Neural progenitor cell (in vitro differentiated cells): ENCODE data around the gene KEL. TPM values are rescaled to one million over a fixed set of nuclear protein-coding genes. Genes with fewer than 3 reads are reported as not detected.

Experiments used
- DNase-seq: peaks from one replicate; pipeline ENCODE4 v3.0.0-alpha.2; 2016; ENCODE audit warnings: low spot score
- H2AFZ ChIP-seq: fragments of 200-600 bp; sonication (generic); replicated peaks from 2 replicates; pipeline ENCODE4 v1.6.1; 2016; ENCODE audit warnings: antibody characterized with exemption
- H3F3A ChIP-seq: fragments of 200-600 bp; sonication (generic); 2 replicates; pipeline ENCODE4 v1.6.1; 2016; ENCODE audit warnings: antibody characterized with exemption, low read depth
- H3K27ac ChIP-seq: fragments of 200-600 bp; sonication (generic); 2 replicates; pipeline ENCODE4 v1.5.1; 2016; ENCODE audit warnings: mild to moderate bottlenecking
- H3K27me3 ChIP-seq: fragments of 200-600 bp; sonication (generic); 2 replicates; pipeline ENCODE4 v1.6.1; 2016; ENCODE audit warnings: mild to moderate bottlenecking, moderate library complexity
- H3K36me3 ChIP-seq: fragments of 200-600 bp; sonication (generic); 2 replicates; pipeline ENCODE4 v1.5.1; 2016
- H3K4me1 ChIP-seq: fragments of 200-600 bp; sonication (generic); 2 replicates; pipeline ENCODE4 v1.6.1; 2016; ENCODE audit warnings: mixed run types
- H3K4me2 ChIP-seq: fragments of 200-600 bp; sonication (generic); 2 replicates; pipeline ENCODE4 v1.6.1; 2016
- H3K4me3 ChIP-seq: fragments of 200-600 bp; sonication (generic); 2 replicates; pipeline ENCODE4 v1.5.1; 2016
- H3K79me2 ChIP-seq: fragments of 200-600 bp; sonication (generic); 2 replicates; pipeline ENCODE4 v1.6.1; 2016; ENCODE audit warnings: low read depth
- H3K9ac ChIP-seq: fragments of 200-600 bp; sonication (generic); 2 replicates; pipeline ENCODE4 v1.6.1; 2016
- H3K9me3 ChIP-seq: fragments of 200-600 bp; sonication (generic); 2 replicates; pipeline ENCODE4 v1.5.1; 2016; ENCODE audit warnings: low read depth
- H4K20me1 ChIP-seq: fragments of 200-600 bp; sonication (generic); 2 replicates; pipeline ENCODE4 v1.6.1; 2016; ENCODE audit warnings: low read depth
- H3K27ac Mint-ChIP-seq: 3 replicates; pipeline ENCODE4 v1.8.0; 2021; ENCODE audit warnings: mixed read lengths
- H3K27me3 Mint-ChIP-seq: 2 replicates; pipeline ENCODE4 v1.8.0; 2022; ENCODE audit warnings: low read depth, mild to moderate bottlenecking, inconsistent platforms, moderate library complexity, mixed read lengths; ENCODE audit not compliant: insufficient read depth
- H3K36me3 Mint-ChIP-seq: 3 replicates; pipeline ENCODE4 v1.8.0; 2021; ENCODE audit warnings: mixed read lengths
- H3K4me1 Mint-ChIP-seq: 3 replicates; pipeline ENCODE4 v1.8.0; 2021; ENCODE audit warnings: mixed read lengths
- H3K4me3 Mint-ChIP-seq: 3 replicates; pipeline ENCODE4 v1.8.0; 2021; ENCODE audit warnings: mild to moderate bottlenecking, moderate library complexity, mixed read lengths
- H3K9me3 Mint-ChIP-seq: 3 replicates; pipeline ENCODE4 v1.8.0; 2020; ENCODE audit warnings: mixed read lengths
- CTCF ChIP-seq: fragments of 200-600 bp; sonication (generic); IDR thresholded peaks from 2 replicates; pipeline ENCODE4 v1.5.1; 2017; ENCODE audit warnings: antibody characterized with exemption, mild to moderate bottlenecking
- EZH2 ChIP-seq: fragments of 200-600 bp; sonication (generic); IDR thresholded peaks from 2 replicates; pipeline ENCODE4 v1.6.1; 2017; ENCODE audit warnings: antibody characterized with exemption, mild to moderate bottlenecking, moderate library complexity
- EZH2phosphoT487 ChIP-seq: fragments of 200-600 bp; sonication (generic); IDR thresholded peaks from 2 replicates; pipeline ENCODE4 v1.6.1; 2017; ENCODE audit warnings: antibody characterized with exemption
- total RNA-seq: library from RNA; depleted of rRNA; stranded (reverse); fragments of >200 nt; gene quantifications from 2 replicates; pipeline ENCODE4 v1.2.3, GENCODE V29; 2015; ENCODE audit warnings: low replicate concordance

KEL gene
- total RNA-seq: 2.0 TPM in 1 of 2 replicates, not detected in the other

GRCh38 chr7:142961973-142962926 lies at the start of gene KEL:
Gene KEL, minus strand, starts transcription at chr7:142962363. Its CDS starts 157 bp downstream, at chr7:142962206.
- H3K27ac ChIP-seq: no peak within 1 kb of the TSS
- no peak within 1 kb of the TSS for H2AFZ ChIP-seq
- no peak within 1 kb of the TSS for H3K4me3 ChIP-seq
- H3F3A ChIP-seq: peaks cover 4% of the 10 kb centered on the region
- Mint-ChIP-seq H3K27ac (no peak within 1 kb of the TSS), H3K36me3 (no peaks in the 10 kb centered on the region), H3K27me3 (peaks cover 4% of the 10 kb centered on the region), H3K4me1 (peaks cover 17% of the 10 kb centered on the region), H3K9me3 (no peaks in the 10 kb centered on the region), H3K4me3 (no peak within 1 kb of the TSS)
- H3K79me2 ChIP-seq: no peaks in the 10 kb centered on the region
- no peaks in the 10 kb centered on the region for H3K27me3 ChIP-seq
- DNase-seq: no peak
- no peaks in the 10 kb centered on the region for H4K20me1 ChIP-seq
- H3K36me3 ChIP-seq: no peaks in the 10 kb centered on the region
- H3K9ac ChIP-seq: no peak within 1 kb of the TSS
- TF ChIP-seq EZH2phosphoT487 (no peak), CTCF (no peak), EZH2 (no peak)
- no peaks in the 10 kb centered on the region for H3K9me3 ChIP-seq
- peaks cover 18% of the 10 kb centered on the region for H3K4me1 ChIP-seq
- H3K4me2 ChIP-seq: peak within 1 kb of the TSS; percentile 47

- H3K79me2 ChIP-seq: no peaks in the 10 kb centered on the region
- DNase-seq: peak; percentile 84
- no peaks in the 10 kb centered on the region for H3F3A ChIP-seq
- no peak overlapping the region for H3K27ac Mint-ChIP-seq
- TF ChIP-seq EZH2 (no peak), EZH2phosphoT487 (no peak), CTCF (peak; percentile 94)
- no peaks in the 10 kb centered on the region for H4K20me1 ChIP-seq
- no peak overlapping the region for H2AFZ ChIP-seq
- H3K9me3 Mint-ChIP-seq: peaks cover 3% of the 10 kb centered on the region
- no peaks in the 10 kb centered on the region for H3K27me3 ChIP-seq
- no peaks in the 10 kb centered on the region for H3K36me3 ChIP-seq
- H3K27me3 Mint-ChIP-seq: no peaks in the 10 kb centered on the region
- no peak overlapping the region for H3K27ac ChIP-seq
- H3K4me2 ChIP-seq: no peak overlapping the region
- no peaks in the 10 kb centered on the region for H3K4me1 Mint-ChIP-seq
- H3K4me3 Mint-ChIP-seq: no peak overlapping the region
- no peaks in the 10 kb centered on the region for H3K4me1 ChIP-seq
- H3K9me3 ChIP-seq: no peaks in the 10 kb centered on the region
- no peak overlapping the region for H3K4me3 ChIP-seq
- no peaks in the 10 kb centered on the region for H3K36me3 Mint-ChIP-seq
- no peak overlapping the region for H3K9ac ChIP-seq
These were observed 46.1 kb upstream of the KEL start for GRCh38 chr7:143008007-143008901.

GRCh38 chr7:143005632-143006260 lies 43.6 kb upstream of the KEL start:
- Mint-ChIP-seq H3K27me3 (no peaks in the 10 kb centered on the region), H3K4me3 (no peak overlapping the region), H3K36me3 (no peaks in the 10 kb centered on the region), H3K4me1 (no peaks in the 10 kb centered on the region), H3K27ac (no peak overlapping the region), H3K9me3 (peaks cover 3% of the 10 kb centered on the region)
- Histone ChIP-seq H3K27ac (no peak overlapping the region), H3K27me3 (no peaks in the 10 kb centered on the region), H2AFZ (no peak overlapping the region), H3K4me2 (no peak overlapping the region), H3K4me1 (no peaks in the 10 kb centered on the region), H4K20me1 (no peaks in the 10 kb centered on the region), H3K36me3 (no peaks in the 10 kb centered on the region), H3K4me3 (no peak overlapping the region), H3K9ac (no peak overlapping the region), H3K9me3 (no peaks in the 10 kb centered on the region), H3K79me2 (no peaks in the 10 kb centered on the region), H3F3A (no peaks in the 10 kb centered on the region)
- TF ChIP-seq CTCF (no peak), EZH2phosphoT487 (no peak)
- DNase-seq: no peak
